NT2/D1 (cell line): ENCODE results near the gene ACSL1.

Source experiments
- DNase-seq: peaks from one replicate; pipeline ENCODE4 v3.0.0-alpha.2; 2011; ENCODE audit warnings: low read depth, low spot score
- H3K27me3 ChIP-seq: 2 replicates; pipeline ENCODE4 v1.6.0; 2011; ENCODE audit warnings: mild to moderate bottlenecking; ENCODE audit not compliant: insufficient read length, insufficient read depth
- H3K36me3 ChIP-seq: 2 replicates; pipeline ENCODE4 v1.6.1; 2011; ENCODE audit warnings: mild to moderate bottlenecking, low read length, mixed read lengths; ENCODE audit not compliant: insufficient read depth, insufficient read length
- H3K4me1 ChIP-seq: 2 replicates; pipeline ENCODE4 v1.5.1; 2011; ENCODE audit not compliant: insufficient read depth, insufficient read length
- H3K4me3 ChIP-seq: 2 replicates; pipeline ENCODE4 v1.5.1; 2011; ENCODE audit warnings: low read depth; ENCODE audit not compliant: insufficient read length
- H3K9ac ChIP-seq: 2 replicates; pipeline ENCODE4 v1.6.0; 2011; ENCODE audit warnings: low read depth; ENCODE audit not compliant: insufficient read length
- H3K9me3 ChIP-seq: 2 replicates; pipeline ENCODE4 v1.5.1; 2011; ENCODE audit warnings: mild to moderate bottlenecking, low read length; ENCODE audit not compliant: insufficient read depth
- SUZ12 ChIP-seq: IDR thresholded peaks from 2 replicates; pipeline ENCODE4 v1.6.1; 2011; ENCODE audit not compliant: insufficient read length, insufficient read depth; ENCODE audit errors: extremely low read depth
- YY1 ChIP-seq: IDR thresholded peaks from 2 replicates; pipeline ENCODE4 v1.6.1; 2011; ENCODE audit not compliant: insufficient read length, insufficient read depth
- ZNF274 ChIP-seq: IDR thresholded peaks from 2 replicates; pipeline ENCODE4 v1.6.1; 2011; ENCODE audit warnings: mild to moderate bottlenecking, low read depth, low read length

Gene ACSL1

GRCh38 chr4:184857441-184858121, 31.8 kb upstream of the ACSL1 start:
- no peak for DNase-seq
- H3K9ac ChIP-seq: no peak overlapping the region
- no peaks in the 10 kb centered on the region for H3K27me3 ChIP-seq
- H3K4me1 ChIP-seq: no peaks in the 10 kb centered on the region
- TF ChIP-seq SUZ12 (no peak), ZNF274 (no peak), YY1 (no peak)
- no peaks in the 10 kb centered on the region for H3K36me3 ChIP-seq
- no peaks in the 10 kb centered on the region for H3K9me3 ChIP-seq
- H3K4me3 ChIP-seq: no peak overlapping the region

DNA sequence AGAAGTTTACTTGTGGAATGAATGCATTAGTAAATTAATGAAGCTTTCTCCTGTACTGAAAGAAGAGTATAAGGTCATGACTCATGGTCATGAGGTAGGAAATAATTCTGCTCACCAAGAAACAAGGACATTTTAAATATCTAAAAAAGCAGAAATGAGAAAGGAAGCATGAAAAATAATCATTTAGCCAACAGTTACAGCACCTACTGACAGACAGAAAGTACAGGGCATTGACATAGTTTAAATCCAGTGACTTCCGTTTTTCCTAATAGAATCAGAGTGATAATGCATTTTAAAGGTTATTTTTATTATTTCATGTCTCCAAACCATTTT, 30.5 kb upstream of the ACSL1 start:
- Histone ChIP-seq H3K4me1 (no peaks in the 10 kb centered on the region), H3K36me3 (no peaks in the 10 kb centered on the region), H3K4me3 (no peak overlapping the region), H3K9ac (no peak overlapping the region), H3K27me3 (no peaks in the 10 kb centered on the region), H3K9me3 (no peaks in the 10 kb centered on the region)
- no peak for DNase-seq
- TF ChIP-seq YY1 (no peak), SUZ12 (no peak), ZNF274 (no peak)

GRCh38 chr4:184854673-184855072, 28.9 kb upstream of the ACSL1 start:
- TF ChIP-seq YY1 (no peak), SUZ12 (no peak), ZNF274 (no peak)
- H3K36me3 ChIP-seq: no peaks in the 10 kb centered on the region
- H3K9ac ChIP-seq: no peak overlapping the region
- no peaks in the 10 kb centered on the region for H3K9me3 ChIP-seq
- no peak overlapping the region for H3K4me3 ChIP-seq
- H3K4me1 ChIP-seq: no peaks in the 10 kb centered on the region
- no peak for DNase-seq
- H3K27me3 ChIP-seq: no peaks in the 10 kb centered on the region

GRCh38 chr4:184853436-184853835, 27.7 kb upstream of the ACSL1 start:
- Histone ChIP-seq H3K4me1 (no peaks in the 10 kb centered on the region), H3K27me3 (no peaks in the 10 kb centered on the region), H3K36me3 (no peaks in the 10 kb centered on the region), H3K9me3 (no peaks in the 10 kb centered on the region), H3K9ac (no peak overlapping the region), H3K4me3 (no peak overlapping the region)
- TF ChIP-seq SUZ12 (no peak), ZNF274 (no peak), YY1 (no peak)
- DNase-seq: no peak

DNA sequence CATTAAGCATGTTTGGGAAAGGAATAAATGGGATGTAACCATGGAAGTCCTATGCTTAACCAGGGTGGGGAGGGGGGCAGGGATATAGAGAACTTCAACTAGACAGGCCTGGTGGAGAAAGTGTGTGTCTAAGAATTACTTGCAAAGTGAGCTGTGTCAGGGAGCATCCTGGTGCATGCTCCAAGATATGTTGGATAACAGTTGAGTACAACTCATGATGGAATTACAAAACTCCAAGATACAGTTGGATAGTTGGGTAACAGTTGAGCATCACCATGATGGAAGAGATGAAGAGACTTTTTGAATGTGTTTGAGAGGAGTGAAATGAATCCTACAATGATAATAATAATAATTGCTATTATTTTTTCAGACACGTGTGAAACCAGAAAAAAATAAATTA, 26.1 kb upstream of the ACSL1 start:
- no peaks in the 10 kb centered on the region for H3K36me3 ChIP-seq
- no peaks in the 10 kb centered on the region for H3K9me3 ChIP-seq
- H3K4me1 ChIP-seq: no peaks in the 10 kb centered on the region
- H3K4me3 ChIP-seq: no peak overlapping the region
- H3K27me3 ChIP-seq: no peaks in the 10 kb centered on the region
- DNase-seq: no peak
- no peak overlapping the region for H3K9ac ChIP-seq
- TF ChIP-seq SUZ12 (no peak), ZNF274 (no peak), YY1 (no peak)

- H3K9me3 ChIP-seq: no peaks in the 10 kb centered on the region
- DNase-seq: no peak
Observed at GRCh38 chr4:184851200-184851541, 25.4 kb upstream of the ACSL1 start.

GRCh38 chr4:184850431-184851199, 24.8 kb upstream of the ACSL1 start:
- Histone ChIP-seq H3K27me3 (no peaks in the 10 kb centered on the region), H3K36me3 (no peaks in the 10 kb centered on the region), H3K9me3 (no peaks in the 10 kb centered on the region), H3K4me1 (no peaks in the 10 kb centered on the region), H3K4me3 (no peak overlapping the region), H3K9ac (no peak overlapping the region)
- TF ChIP-seq YY1 (no peak), SUZ12 (no peak), ZNF274 (no peak)
- no peak for DNase-seq

More at GRCh38 chr4:184851200-184851541, 25.4 kb upstream of the ACSL1 start:
- Histone ChIP-seq H3K9ac (no peak overlapping the region), H3K4me3 (no peak overlapping the region), H3K4me1 (no peaks in the 10 kb centered on the region), H3K36me3 (no peaks in the 10 kb centered on the region), H3K27me3 (no peaks in the 10 kb centered on the region)
- TF ChIP-seq YY1 (no peak), ZNF274 (no peak)

DNA sequence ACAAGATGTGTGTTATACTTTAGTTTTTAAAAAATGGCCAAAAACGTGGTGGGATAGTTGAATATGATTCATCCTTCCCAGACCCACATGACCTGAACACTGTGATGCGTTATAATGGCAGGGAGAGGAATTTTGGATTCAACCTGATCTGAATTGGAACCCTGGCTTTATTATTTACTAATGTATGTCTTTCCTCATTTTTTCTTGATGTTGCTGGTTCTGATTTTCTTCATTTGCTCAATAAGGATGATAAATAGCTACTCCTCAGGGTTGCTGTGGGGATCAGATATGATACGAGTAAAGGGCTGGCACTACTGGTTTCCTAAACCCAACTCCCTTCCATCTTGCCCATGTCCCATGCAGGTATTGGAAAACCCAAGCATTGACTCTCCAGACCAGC, 24.2 kb upstream of the ACSL1 start:
- Histone ChIP-seq H3K4me3 (no peak overlapping the region), H3K9ac (no peak overlapping the region), H3K27me3 (no peaks in the 10 kb centered on the region), H3K4me1 (no peaks in the 10 kb centered on the region), H3K9me3 (no peaks in the 10 kb centered on the region), H3K36me3 (no peaks in the 10 kb centered on the region)
- no peak for DNase-seq
- TF ChIP-seq ZNF274 (no peak), YY1 (no peak)
